ENCODE results near the gene ARHGDIB.

ARHGDIB gene

GRCh38 chr12:14937689-14938088 lies 23.7 kb downstream of the ARHGDIB start:
- H3K9me3 Mint-ChIP-seq, result no peaks in the 10 kb centered on the region
- peak overlapping the region; percentile 48 for H3K27ac Mint-ChIP-seq
- H3K4me1 Mint-ChIP-seq (ENCODE audit: low read depth), result peaks cover 52% of the 10 kb centered on the region
- H3K36me3 Mint-ChIP-seq (ENCODE audit: low read depth), result peaks cover 88% of the 10 kb centered on the region
- no peak overlapping the region for H3K4me3 Mint-ChIP-seq
- DNase-seq, result no peak
- no peaks in the 10 kb centered on the region for H3K27me3 Mint-ChIP-seq

GRCh38 chr12:14937014-14937413 lies 24.4 kb downstream of the ARHGDIB start:
- Mint-ChIP-seq H3K27ac (no peak overlapping the region), H3K4me1 (ENCODE audit: low read depth) (peaks cover 50% of the 10 kb centered on the region), H3K4me3 (no peak overlapping the region), H3K27me3 (no peaks in the 10 kb centered on the region), H3K9me3 (no peaks in the 10 kb centered on the region), H3K36me3 (ENCODE audit: low read depth) (peaks cover 88% of the 10 kb centered on the region)
- DNase-seq, result no peak

GRCh38 chr12:14936224-14936861 lies 25.1 kb downstream of the ARHGDIB start:
- H3K27ac Mint-ChIP-seq, result no peak overlapping the region
- peaks cover 49% of the 10 kb centered on the region for H3K4me1 Mint-ChIP-seq (ENCODE audit: low read depth)
- DNase-seq, result no peak
- no peaks in the 10 kb centered on the region for H3K9me3 Mint-ChIP-seq
- no peak overlapping the region for H3K4me3 Mint-ChIP-seq
- H3K27me3 Mint-ChIP-seq, result no peaks in the 10 kb centered on the region
- peaks cover 87% of the 10 kb centered on the region for H3K36me3 Mint-ChIP-seq (ENCODE audit: low read depth)

GRCh38 chr12:14935031-14935430 lies 26.4 kb downstream of the ARHGDIB start:
- H3K4me3 Mint-ChIP-seq, result no peak overlapping the region
- peaks cover 86% of the 10 kb centered on the region for H3K36me3 Mint-ChIP-seq (ENCODE audit: low read depth)
- H3K4me1 Mint-ChIP-seq (ENCODE audit: low read depth), result peaks cover 39% of the 10 kb centered on the region
- no peaks in the 10 kb centered on the region for H3K27me3 Mint-ChIP-seq
- H3K9me3 Mint-ChIP-seq, result no peaks in the 10 kb centered on the region
- no peak overlapping the region for H3K27ac Mint-ChIP-seq
- no peak for DNase-seq

GRCh38 chr12:14934511-14934910 lies 26.9 kb downstream of the ARHGDIB start:
- Mint-ChIP-seq H3K27ac (no peak overlapping the region), H3K4me1 (ENCODE audit: low read depth) (peaks cover 34% of the 10 kb centered on the region), H3K27me3 (no peaks in the 10 kb centered on the region), H3K36me3 (ENCODE audit: low read depth) (peaks cover 81% of the 10 kb centered on the region), H3K4me3 (no peak overlapping the region), H3K9me3 (no peaks in the 10 kb centered on the region)
- DNase-seq, result no peak

- peaks cover 17% of the 10 kb centered on the region for H3K4me1 Mint-ChIP-seq (ENCODE audit: low read depth)
- H3K36me3 Mint-ChIP-seq (ENCODE audit: low read depth), result peaks cover 69% of the 10 kb centered on the region
- H3K27me3 Mint-ChIP-seq, result no peaks in the 10 kb centered on the region
- no peaks in the 10 kb centered on the region for H3K9me3 Mint-ChIP-seq
- no peak overlapping the region for H3K27ac Mint-ChIP-seq
- no peak for DNase-seq
- no peak overlapping the region for H3K4me3 Mint-ChIP-seq
These were observed 29.4 kb downstream of the ARHGDIB start for GRCh38 chr12:14931791-14932560.

- no peak for DNase-seq
- Mint-ChIP-seq H3K27me3 (no peaks in the 10 kb centered on the region), H3K4me1 (ENCODE audit: low read depth) (peaks cover 11% of the 10 kb centered on the region), H3K27ac (no peak overlapping the region), H3K36me3 (ENCODE audit: low read depth) (peaks cover 63% of the 10 kb centered on the region), H3K9me3 (no peaks in the 10 kb centered on the region), H3K4me3 (no peak overlapping the region)
These were observed 30.0 kb downstream of the ARHGDIB start for GRCh38 chr12:14931359-14931758.

- Mint-ChIP-seq H3K4me3 (no peak overlapping the region), H3K27me3 (no peaks in the 10 kb centered on the region), H3K4me1 (ENCODE audit: low read depth) (peaks cover 8% of the 10 kb centered on the region), H3K36me3 (ENCODE audit: low read depth) (peaks cover 54% of the 10 kb centered on the region), H3K27ac (no peak overlapping the region), H3K9me3 (no peaks in the 10 kb centered on the region)
- no peak for DNase-seq
These were observed 31.1 kb downstream of the ARHGDIB start for GRCh38 chr12:14930299-14930698.

GRCh38 chr12:14928931-14929330 lies 32.5 kb downstream of the ARHGDIB start:
- Mint-ChIP-seq H3K27me3 (no peaks in the 10 kb centered on the region), H3K4me1 (ENCODE audit: low read depth) (peaks cover 7% of the 10 kb centered on the region), H3K4me3 (no peak overlapping the region), H3K36me3 (ENCODE audit: low read depth) (peaks cover 43% of the 10 kb centered on the region), H3K9me3 (no peaks in the 10 kb centered on the region), H3K27ac (peak overlapping the region; percentile 31)
- DNase-seq, result no peak

GRCh38 chr12:14927267-14927666 lies 34.1 kb downstream of the ARHGDIB start:
- Mint-ChIP-seq H3K36me3 (ENCODE audit: low read depth) (peaks cover 33% of the 10 kb centered on the region), H3K4me1 (ENCODE audit: low read depth) (peaks cover 6% of the 10 kb centered on the region), H3K4me3 (no peak overlapping the region), H3K9me3 (no peaks in the 10 kb centered on the region), H3K27ac (no peak overlapping the region), H3K27me3 (no peaks in the 10 kb centered on the region)
- no peak for DNase-seq

- no peaks in the 10 kb centered on the region for H3K9me3 Mint-ChIP-seq
- DNase-seq, result no peak
- H3K4me1 Mint-ChIP-seq (ENCODE audit: low read depth), result peaks cover 25% of the 10 kb centered on the region
- no peak overlapping the region for H3K27ac Mint-ChIP-seq
- peaks cover 24% of the 10 kb centered on the region for H3K36me3 Mint-ChIP-seq (ENCODE audit: low read depth)
- no peak overlapping the region for H3K4me3 Mint-ChIP-seq
- H3K27me3 Mint-ChIP-seq, result no peaks in the 10 kb centered on the region
These were observed 36.9 kb downstream of the ARHGDIB start for GRCh38 chr12:14924541-14924940.

GRCh38 chr12:14923944-14924343 lies 37.5 kb downstream of the ARHGDIB start:
- Mint-ChIP-seq H3K27me3 (no peaks in the 10 kb centered on the region), H3K4me3 (no peak overlapping the region), H3K36me3 (ENCODE audit: low read depth) (peaks cover 29% of the 10 kb centered on the region), H3K27ac (no peak overlapping the region), H3K4me1 (ENCODE audit: low read depth) (peaks cover 26% of the 10 kb centered on the region), H3K9me3 (no peaks in the 10 kb centered on the region)
- no peak for DNase-seq

- Mint-ChIP-seq H3K4me1 (ENCODE audit: low read depth) (peaks cover 20% of the 10 kb centered on the region), H3K4me3 (no peak overlapping the region), H3K27ac (peak overlapping the region; percentile 22), H3K36me3 (ENCODE audit: low read depth) (peaks cover 43% of the 10 kb centered on the region), H3K27me3 (no peaks in the 10 kb centered on the region), H3K9me3 (no peaks in the 10 kb centered on the region)
- no peak for DNase-seq
These were observed 40.2 kb downstream of the ARHGDIB start for GRCh38 chr12:14921218-14921617.

- Mint-ChIP-seq H3K9me3 (no peaks in the 10 kb centered on the region), H3K36me3 (ENCODE audit: low read depth) (peaks cover 49% of the 10 kb centered on the region), H3K4me1 (ENCODE audit: low read depth) (peaks cover 20% of the 10 kb centered on the region), H3K27me3 (no peaks in the 10 kb centered on the region), H3K4me3 (no peak overlapping the region), H3K27ac (peak overlapping the region; percentile 22)
- no peak for DNase-seq
These were observed 40.8 kb downstream of the ARHGDIB start for GRCh38 chr12:14920475-14921126.

GRCh38 chr12:14919455-14919854 lies 41.9 kb downstream of the ARHGDIB start:
- Mint-ChIP-seq H3K36me3 (ENCODE audit: low read depth) (peaks cover 61% of the 10 kb centered on the region), H3K4me3 (no peak overlapping the region), H3K27ac (no peak overlapping the region), H3K4me1 (ENCODE audit: low read depth) (peaks cover 22% of the 10 kb centered on the region), H3K27me3 (no peaks in the 10 kb centered on the region), H3K9me3 (no peaks in the 10 kb centered on the region)
- DNase-seq, result no peak

All from activated T-cell treated with anti-CD3 and anti-CD28 coated beads, Interleukin-2, amount 50 U/mL, for 24 hours (primary cell).